GM18520 (cell line): ENCODE data around the gene KCNIP4.

Experiments used
- ATAC-seq: cut with Tn5 transposase; IDR thresholded peaks from one replicate; pipeline ENCODE4 v1.9.1; 2021; ENCODE audit not compliant: unreplicated experiment

KCNIP4 gene

DNA sequence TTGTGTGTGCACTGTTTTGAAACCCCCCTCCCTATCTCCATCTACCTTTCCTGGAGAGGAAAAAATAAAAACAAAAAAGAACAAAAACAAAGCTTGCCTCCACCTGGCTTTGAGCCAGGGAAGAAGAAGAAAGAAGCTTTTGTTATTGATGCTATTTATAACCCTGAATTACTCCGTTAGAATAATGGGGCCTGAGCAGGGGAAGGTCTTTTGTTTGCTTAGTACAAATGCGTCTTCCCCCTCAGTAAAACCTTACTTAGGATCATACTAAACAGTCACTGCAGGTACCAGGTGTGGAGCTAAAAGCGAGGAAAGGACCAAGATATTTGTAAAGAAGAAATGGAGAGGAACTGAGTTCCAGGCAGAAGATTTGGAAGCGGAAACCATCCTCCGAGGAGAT, 352.1 kb downstream of the KCNIP4 start:
- ATAC-seq = no peak

- ATAC-seq = no peak
Observed at GRCh38 chr4:21593671-21594001, 354.9 kb downstream of the KCNIP4 start.

GRCh38 chr4:21592970-21593670, 355.5 kb downstream of the KCNIP4 start:
- no peak for ATAC-seq

DNA sequence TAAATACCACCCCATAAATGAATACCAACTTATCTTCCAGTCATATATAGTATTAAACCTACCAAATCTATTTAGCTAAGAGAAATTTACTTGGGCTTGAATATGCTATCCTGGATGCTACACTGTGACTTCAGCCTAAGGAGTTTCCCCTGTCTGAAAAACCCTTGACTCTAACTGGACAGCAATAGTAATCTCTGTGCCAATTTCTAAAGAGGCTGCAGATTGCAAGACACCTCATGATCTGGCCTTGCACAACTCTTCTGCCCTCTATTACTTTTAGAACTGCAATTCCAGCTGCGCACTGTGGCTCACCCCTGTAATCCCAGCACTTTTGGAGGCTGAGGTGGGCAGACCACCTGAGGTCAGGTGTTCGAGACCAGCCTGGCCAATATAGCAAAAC, 371.5 kb downstream of the KCNIP4 start:
- ATAC-seq = no peak

DNA sequence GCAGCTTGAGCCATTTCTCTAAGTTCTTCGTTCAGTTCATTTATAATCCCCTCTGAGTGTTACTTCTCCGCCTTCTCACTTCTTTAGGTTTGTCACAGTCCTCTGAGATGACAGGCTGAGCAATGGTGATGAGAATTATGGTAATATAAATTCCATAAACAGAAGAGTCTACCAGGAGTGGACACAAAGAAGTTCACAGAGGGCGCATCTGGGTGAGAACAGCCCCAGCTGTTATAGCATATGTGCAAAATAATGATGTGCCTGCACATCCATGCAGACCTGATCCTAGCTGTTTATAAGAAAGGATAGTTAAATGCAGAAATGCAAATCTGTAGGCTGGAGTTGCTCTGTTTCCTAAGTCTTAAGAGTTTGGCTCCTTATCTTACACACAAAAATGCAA, 377.5 kb downstream of the KCNIP4 start:
- ATAC-seq = no peak

GRCh38 chr4:21569638-21570037, 378.9 kb downstream of the KCNIP4 start:
- ATAC-seq = no peak

DNA sequence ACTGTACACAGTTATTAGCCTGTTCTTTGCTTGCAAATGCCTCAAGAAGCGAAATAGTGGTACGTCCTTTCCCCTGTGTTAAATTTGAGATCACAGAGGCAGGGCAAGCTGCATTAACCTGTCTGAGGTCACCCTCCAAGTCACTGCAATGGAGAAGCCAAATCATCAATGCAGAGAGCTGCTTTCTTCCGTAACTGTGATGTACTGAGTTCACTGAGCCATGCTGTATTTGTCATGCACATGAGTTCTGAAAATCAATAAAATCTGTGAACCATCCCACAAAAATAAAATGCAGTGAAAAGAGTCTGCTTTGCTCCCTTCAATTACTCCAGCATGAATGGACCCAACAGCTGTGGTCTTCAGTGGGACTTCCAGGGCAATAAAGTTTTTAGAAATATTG, 393.5 kb downstream of the KCNIP4 start:
- no peak for ATAC-seq

DNA sequence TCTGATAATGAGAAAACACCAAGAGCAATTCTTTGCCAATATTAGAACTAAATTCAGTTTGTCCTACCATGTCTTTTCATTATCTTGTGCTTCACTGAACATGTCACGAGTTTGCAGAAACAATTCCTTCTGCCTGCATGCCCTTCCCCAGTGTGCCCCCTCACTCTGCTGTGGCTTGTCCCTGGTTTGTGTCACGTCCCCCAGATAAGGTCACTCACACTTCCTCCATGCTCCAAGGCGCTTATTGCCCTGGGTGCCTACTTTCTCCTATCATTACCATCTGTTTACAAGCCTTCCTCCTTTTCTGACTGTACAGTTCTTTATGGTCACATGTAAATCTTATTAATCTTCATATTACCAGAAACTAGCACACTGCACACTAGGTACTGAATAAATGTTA, 394.1 kb downstream of the KCNIP4 start:
- no peak for ATAC-seq

- no peak for ATAC-seq
Observed at GRCh38 chr4:21554066-21554465, 394.5 kb downstream of the KCNIP4 start.

DNA sequence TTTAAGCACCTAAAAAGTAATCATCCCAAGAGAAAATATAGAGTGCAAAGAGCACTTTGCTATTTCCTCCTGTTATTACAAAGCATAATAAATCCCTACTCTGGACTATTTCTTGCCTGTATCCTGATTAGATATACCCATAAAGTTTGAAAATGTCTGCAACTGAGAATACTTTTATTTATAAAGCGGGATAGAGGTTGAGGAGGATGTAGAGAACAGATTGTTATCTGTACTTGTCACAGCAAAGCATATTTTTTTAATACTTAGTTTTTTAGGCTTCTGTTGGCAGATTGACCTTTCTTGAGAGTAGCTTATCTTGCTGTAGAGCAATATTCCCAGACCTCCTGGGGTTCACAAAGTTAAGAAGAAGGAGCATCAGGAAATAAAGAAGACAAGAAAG, 396.1 kb downstream of the KCNIP4 start:
- ATAC-seq = no peak

- ATAC-seq = no peak
Observed at GRCh38 chr4:21544955-21545354, 403.6 kb downstream of the KCNIP4 start.

DNA sequence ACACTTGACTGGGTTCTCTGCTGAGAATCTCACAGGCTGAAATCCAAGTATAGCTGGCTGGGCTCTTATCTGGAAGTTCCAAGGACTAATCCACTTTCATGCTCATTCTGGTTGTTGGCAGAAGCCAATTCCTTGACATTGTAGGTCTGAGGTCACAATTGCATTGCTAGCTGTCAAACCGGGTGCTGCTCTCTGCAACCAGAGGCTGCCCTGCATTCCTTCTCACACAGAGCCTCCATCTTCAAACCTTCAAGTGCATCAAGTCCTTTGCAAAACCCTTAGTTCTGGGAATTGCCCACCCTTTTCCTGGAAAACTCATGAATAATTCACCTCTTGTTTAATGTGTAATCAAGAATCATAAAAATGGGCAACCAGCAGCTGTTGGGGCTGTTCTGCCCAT, 404.2 kb downstream of the KCNIP4 start:
- no peak for ATAC-seq

DNA sequence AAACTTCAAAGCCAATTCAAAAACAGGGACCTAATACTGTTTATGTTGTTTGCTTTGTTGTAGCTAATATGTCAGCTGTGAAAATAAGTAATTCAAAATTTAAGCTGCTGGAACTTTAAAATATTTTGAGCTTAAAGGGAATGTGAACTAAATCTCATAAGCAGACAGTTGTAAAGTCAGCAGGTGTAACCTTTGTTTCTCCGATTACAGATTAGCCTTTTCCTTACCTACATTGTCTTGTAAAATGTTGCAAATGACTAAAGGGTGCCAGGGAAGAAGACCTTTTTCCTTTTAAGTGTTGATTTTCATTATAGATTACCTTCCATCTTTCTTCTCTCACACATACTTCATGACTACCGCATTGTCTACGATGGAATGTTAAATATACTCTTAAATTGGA, 405.1 kb downstream of the KCNIP4 start:
- ATAC-seq = no peak

- no peak for ATAC-seq
Observed at GRCh38 chr4:21535898-21536297, 412.7 kb downstream of the KCNIP4 start.

DNA sequence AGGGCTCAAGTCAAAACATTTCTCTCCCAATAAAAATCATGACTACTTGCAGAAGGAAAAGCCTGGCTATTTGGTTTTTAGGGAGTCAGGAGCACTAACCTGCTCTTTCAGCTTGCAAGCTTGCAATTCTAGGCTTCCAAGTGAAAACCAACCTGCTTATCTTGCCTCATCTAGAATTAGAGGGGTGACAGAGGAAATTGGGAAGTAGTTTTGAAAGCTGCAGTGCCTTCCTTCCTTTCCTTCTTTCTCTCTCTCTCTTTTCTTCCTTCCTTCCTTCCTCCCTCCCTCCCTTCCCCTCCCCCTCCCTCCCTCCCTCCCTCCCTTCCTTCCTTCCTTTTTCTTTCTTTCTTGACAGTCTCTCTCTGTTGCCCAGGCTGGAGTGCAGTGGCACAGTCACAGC, 417.5 kb downstream of the KCNIP4 start:
- no peak for ATAC-seq

DNA sequence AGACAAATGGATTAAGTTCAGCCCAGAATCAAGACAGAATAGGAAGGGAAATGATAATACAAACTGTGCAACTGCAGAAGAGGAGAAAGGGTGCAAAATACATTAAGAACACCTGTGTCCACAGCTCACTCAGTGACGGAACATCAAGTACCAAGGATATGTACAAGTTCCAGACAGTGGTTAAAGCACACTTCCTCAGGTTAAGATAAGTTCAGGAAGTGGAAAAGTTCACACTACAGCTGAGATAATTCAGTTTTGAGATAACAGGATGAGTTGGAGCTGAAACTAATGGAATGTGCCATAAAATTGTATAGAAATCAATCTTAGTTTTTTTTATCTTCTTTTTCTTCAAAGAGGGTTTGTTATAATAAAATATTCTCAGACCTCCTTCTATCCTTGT, 419.4 kb downstream of the KCNIP4 start:
- ATAC-seq = no peak

DNA sequence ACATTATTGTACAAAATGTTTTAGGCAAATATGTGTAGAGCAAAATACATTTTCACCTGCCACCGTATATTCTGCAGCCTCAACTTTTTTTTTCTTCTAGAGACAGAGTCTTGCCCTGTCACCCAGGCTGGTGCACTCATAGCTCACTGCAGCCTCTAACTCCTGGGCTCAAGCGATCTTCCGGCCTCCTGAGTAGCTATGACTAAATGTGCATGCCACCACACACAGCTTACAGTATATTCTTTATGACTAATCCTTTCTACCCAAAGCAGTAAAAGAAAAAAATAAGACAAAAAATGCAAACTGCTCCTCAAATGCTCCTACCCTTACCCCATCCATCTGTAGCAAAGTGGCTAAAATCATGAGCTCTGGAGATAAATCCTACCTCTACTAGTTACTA, 426.3 kb downstream of the KCNIP4 start:
- no peak for ATAC-seq

- ATAC-seq = no peak
Observed at GRCh38 chr4:21517126-21517859, 431.3 kb downstream of the KCNIP4 start.

GRCh38 chr4:21514022-21514694, 434.4 kb downstream of the KCNIP4 start:
- ATAC-seq = no peak

DNA sequence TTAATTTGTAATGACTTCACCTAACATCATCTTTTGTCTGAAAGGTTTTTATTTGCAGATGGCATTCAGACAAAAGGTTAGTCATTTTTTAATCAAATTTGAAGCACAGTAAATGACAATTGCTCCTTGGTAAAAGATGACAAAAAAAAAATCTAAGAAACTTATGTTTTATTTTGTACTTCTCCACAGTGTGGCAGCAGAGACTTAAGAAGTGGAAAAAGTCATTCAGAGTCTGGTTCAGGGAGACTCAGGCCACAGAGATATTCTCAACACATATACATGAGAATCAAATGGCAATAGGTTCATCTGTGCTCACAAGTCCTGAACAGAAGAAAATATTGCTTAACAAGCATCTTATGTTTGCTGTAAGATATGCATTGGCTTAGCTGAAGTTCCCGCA, 436.2 kb downstream of the KCNIP4 start:
- no peak for ATAC-seq

DNA sequence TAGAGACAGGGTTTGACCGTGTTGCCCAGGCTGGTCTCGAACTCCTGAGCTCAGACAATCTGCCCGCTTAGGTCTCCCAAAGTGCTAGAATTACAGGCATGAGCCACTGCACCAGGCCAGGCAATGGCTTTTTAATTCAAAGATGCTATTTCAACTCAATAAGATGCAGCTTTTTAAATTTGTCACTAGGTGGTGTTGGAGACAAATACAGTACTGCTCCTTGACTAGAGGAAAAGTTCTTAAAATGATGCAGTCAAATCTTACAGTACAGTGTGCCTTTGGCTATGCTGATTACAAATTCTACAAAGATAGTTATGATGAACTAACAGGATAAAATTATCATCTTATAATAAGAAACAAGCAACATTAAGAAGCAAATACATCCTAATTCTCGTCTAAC, 441.1 kb downstream of the KCNIP4 start:
- ATAC-seq = no peak

GRCh38 chr4:21490682-21491081, 457.9 kb downstream of the KCNIP4 start:
- no peak for ATAC-seq
